GM12878 (cell line): ENCODE measurements around the gene GRAMD2B. TPM values are rescaled to one million over a fixed set of nuclear protein-coding genes. Genes with fewer than 3 reads are reported as not detected.

Experiments
- ASH2L ChIP-seq: fragments of 300-600, 200-600 bp; sonication (generic); IDR thresholded peaks from 2 replicates; pipeline ENCODE4 v1.6.1; 2017; ENCODE audit warnings: low read depth, mild to moderate bottlenecking, borderline replicate concordance
- ATF2 ChIP-seq: IDR thresholded peaks from 2 replicates; pipeline ENCODE4 v1.6.1; 2012; ENCODE audit warnings: low read length, inconsistent platforms
- BRCA1 ChIP-seq: IDR thresholded peaks from 2 replicates; pipeline ENCODE4 v1.6.1; 2011; ENCODE audit warnings: low read depth, low read length, improper control_type of control experiment
- CHD2 ChIP-seq: IDR thresholded peaks from 2 replicates; pipeline ENCODE4 v1.6.1; 2011; ENCODE audit warnings: low read depth, low read length, improper control_type of control experiment, borderline replicate concordance
- FOXK2 ChIP-seq: fragments of 450-650 bp; IDR thresholded peaks from 2 replicates; pipeline ENCODE4 v1.6.1; 2017; ENCODE audit warnings: mild to moderate bottlenecking, moderate library complexity
- IKZF2 ChIP-seq, 2 experiments: fragments of 450-650 bp; IDR thresholded peaks; 2 replicates each; pipeline ENCODE4 v1.6.1; 2017; ENCODE audit warnings: mild to moderate bottlenecking in 2 of 2, moderate library complexity in 2 of 2
- IRF5 ChIP-seq: fragments of 450-650 bp; IDR thresholded peaks from 2 replicates; pipeline ENCODE4 v1.6.1; 2017; ENCODE audit warnings: borderline replicate concordance
- KAT2A ChIP-seq: conservative IDR thresholded peaks from 2 replicates; pipeline ENCODE4 v1.6.1; 2011; ENCODE audit warnings: low read depth, low read length; ENCODE audit not compliant: control insufficient read depth
- KDM1A ChIP-seq: fragments of 200-600 bp; sonication (generic); IDR thresholded peaks from 2 replicates; pipeline ENCODE4 v1.6.1; 2016; ENCODE audit warnings: borderline replicate concordance
- MLLT1 ChIP-seq: fragments of 450-650 bp; IDR thresholded peaks from 2 replicates; pipeline ENCODE4 v1.6.1; 2016; ENCODE audit warnings: mild to moderate bottlenecking
- MYB ChIP-seq: fragments of 150-350 bp; IDR thresholded peaks from 2 replicates; pipeline ENCODE4 v1.6.1; 2014; ENCODE audit warnings: mild to moderate bottlenecking, low read depth, low read length, borderline replicate concordance
- NFIC ChIP-seq: IDR thresholded peaks from 2 replicates; pipeline ENCODE4 v1.6.1; 2012; ENCODE audit warnings: low read depth, mild to moderate bottlenecking, inconsistent platforms, low read length, moderate library complexity
- PML ChIP-seq: IDR thresholded peaks from 2 replicates; pipeline ENCODE4 v1.6.1; 2012; ENCODE audit warnings: low read length, inconsistent platforms
- POLR2A ChIP-seq: IDR thresholded peaks from 2 replicates; pipeline ENCODE4 v1.6.1; 2011; ENCODE audit warnings: low read depth, mild to moderate bottlenecking, low read length
- RAD21 ChIP-seq: IDR thresholded peaks from 2 replicates; pipeline ENCODE4 v1.6.1; 2011; ENCODE audit warnings: mild to moderate bottlenecking, low read depth, low read length, moderate library complexity; ENCODE audit not compliant: insufficient read depth
- RCOR1 ChIP-seq: conservative IDR thresholded peaks from 2 replicates; pipeline ENCODE4 v1.6.1; 2012; ENCODE audit warnings: low read depth, low read length, improper control_type of control experiment
- SMAD1 ChIP-seq: fragments of 450-650 bp; IDR thresholded peaks from 2 replicates; pipeline ENCODE4 v1.6.1; 2018; ENCODE audit warnings: mild to moderate bottlenecking, low read depth; ENCODE audit not compliant: partially characterized antibody
- SMARCA5 ChIP-seq: fragments of 450-650 bp; IDR thresholded peaks from 2 replicates; pipeline ENCODE4 v1.6.1; 2017; ENCODE audit warnings: mild to moderate bottlenecking
- SMC3 ChIP-seq: IDR thresholded peaks from 2 replicates; pipeline ENCODE4 v1.6.1; 2011; ENCODE audit warnings: low read length, improper control_type of control experiment, borderline replicate concordance
- TCF7 ChIP-seq: IDR thresholded peaks from 2 replicates; pipeline ENCODE4 v1.6.1; 2014; ENCODE audit warnings: antibody characterized with exemption, borderline replicate concordance
- USF1 ChIP-seq: IDR thresholded peaks from 2 replicates; pipeline ENCODE4 v1.6.1; 2011; ENCODE audit warnings: borderline replicate concordance, low read depth, mild to moderate bottlenecking, moderate library complexity, mixed read lengths, low read length; ENCODE audit not compliant: insufficient read depth; ENCODE audit errors: extremely low read length
- ZBTB4 ChIP-seq: fragments of 450-650 bp; formaldehyde crosslinking; IDR thresholded peaks from 2 replicates; pipeline ENCODE4 v1.4.0; 2022; ENCODE audit warnings: mild to moderate bottlenecking, moderate library complexity
- ZNF24 ChIP-seq: fragments of 450-650 bp; IDR thresholded peaks from 2 replicates; pipeline ENCODE4 v1.6.1; 2017; ENCODE audit warnings: antibody characterized with exemption, mild to moderate bottlenecking
- polyA plus RNA-seq, 11 experiments: library from polyadenylated mRNA; depleted of rRNA in 4 of 11; unstranded in 6 of 11; stranded (reverse) in 5 of 11; fragments of >200 nt; fragmentation: Nextera tagmentation in 4 of 11; fragmentation: Illumina TruSeq in 1 of 11; extraction: Ambion mirVana in 4 of 11; extraction: Trizol in 1 of 11; gene quantifications; 1 replicate in 1 of 11; 2 replicates in 10 of 11; pipeline versions ENCODE4 v1.2.1 to v1.2.3, GENCODE V29; 2011 to 2016; ENCODE audit warnings: inconsistent platforms in 2 of 11, missing spikeins in 2 of 11, low read depth in 1 of 11
- total RNA-seq, 4 experiments: library from RNA; depleted of rRNA in 3 of 4; stranded (reverse); fragments of >200 nt in 3 of 4; fragmentation: Illumina TruSeq in 1 of 4; extraction: Trizol in 1 of 4; gene quantifications; 2 replicates each; pipeline versions ENCODE4 v1.2.1 to v1.2.3, GENCODE V29; 2013 to 2021

The GRAMD2B gene
- total and polyA plus RNA-seq, 10 of the 15 experiments (the other 5 are each of a cell fraction or from before 2014, with no cell fraction given) = 1.9 to 21.5 (median 8.4) TPM

GRCh38 chr5:126446498-126447224 lies 23.5 kb downstream of the GRAMD2B start (continued):
- no peak for TF ChIP-seq MYB
- TF ChIP-seq PML = no peak
- no peak for TF ChIP-seq ATF2
- no peak for TF ChIP-seq POLR2A
- TF ChIP-seq SMAD1 = no peak
- no peak for TF ChIP-seq ZBTB4 (CRISPR knock-in tag)
- TF ChIP-seq USF1 = no peak
- TF ChIP-seq RAD21 = no peak
- no peak for TF ChIP-seq TCF7
- no peak for TF ChIP-seq CHD2
- no peak for TF ChIP-seq SMARCA5
- TF ChIP-seq KAT2A = no peak
- TF ChIP-seq ASH2L = no peak
- no peak for TF ChIP-seq SMC3
- TF ChIP-seq IKZF2 (IDR thresholded peaks at IDR 0.05) = peak; percentile 33 to 54; a peak in 1 of 4 replicates
- TF ChIP-seq MLLT1 = no peak
- no peak for TF ChIP-seq KDM1A
- TF ChIP-seq NFIC = peak; percentile 51
- TF ChIP-seq RCOR1 = no peak
- no peak for TF ChIP-seq IRF5
- TF ChIP-seq BRCA1 = no peak
- no peak for TF ChIP-seq FOXK2
- no peak for TF ChIP-seq ZNF24
